T-helper 9 cell (primary cell): Measurements from ENCODE around the gene OR7G1.
"Not testable (repeated sequence)": the region's sequence is repeated elsewhere in the genome, so short reads cannot be mapped to it uniquely, and the experiment has no call there.

Experiments used
- DNase-seq: peaks from one replicate; pipeline ENCODE4 v3.0.0-alpha.2; 2020

Gene OR7G1

GRCh38 chr19:9075064-9075949, 40.3 kb downstream of the OR7G1 start:
- no peak for DNase-seq

GRCh38 chr19:9073806-9074205, 41.8 kb downstream of the OR7G1 start:
- DNase-seq = no peak

GRCh38 chr19:9071720-9072119, 43.8 kb downstream of the OR7G1 start:
- not testable (repeated sequence) for DNase-seq

GRCh38 chr19:9070066-9070465, 45.5 kb downstream of the OR7G1 start:
- DNase-seq = no peak

- no peak for DNase-seq
Measured at GRCh38 chr19:9065457-9066014, 50.0 kb downstream of the OR7G1 start.
